GM18873 (cell line): ENCODE measurements around the gene RPS27A.
A peak's percentile ranks its signal among the peaks of the same experiment; 100 is the strongest.
"Not testable (repeated sequence)": the region's sequence is repeated elsewhere in the genome, so short reads cannot be mapped to it uniquely, and the experiment has no call there.

Experiments
- ATAC-seq: cut with Tn5 transposase; IDR thresholded peaks from one replicate; pipeline ENCODE4 v1.9.1; 2021; ENCODE audit warnings: mild to moderate bottlenecking, moderate library complexity, moderate number of reproducible peaks; ENCODE audit not compliant: unreplicated experiment, low FRiP score

The RPS27A gene

DNA sequence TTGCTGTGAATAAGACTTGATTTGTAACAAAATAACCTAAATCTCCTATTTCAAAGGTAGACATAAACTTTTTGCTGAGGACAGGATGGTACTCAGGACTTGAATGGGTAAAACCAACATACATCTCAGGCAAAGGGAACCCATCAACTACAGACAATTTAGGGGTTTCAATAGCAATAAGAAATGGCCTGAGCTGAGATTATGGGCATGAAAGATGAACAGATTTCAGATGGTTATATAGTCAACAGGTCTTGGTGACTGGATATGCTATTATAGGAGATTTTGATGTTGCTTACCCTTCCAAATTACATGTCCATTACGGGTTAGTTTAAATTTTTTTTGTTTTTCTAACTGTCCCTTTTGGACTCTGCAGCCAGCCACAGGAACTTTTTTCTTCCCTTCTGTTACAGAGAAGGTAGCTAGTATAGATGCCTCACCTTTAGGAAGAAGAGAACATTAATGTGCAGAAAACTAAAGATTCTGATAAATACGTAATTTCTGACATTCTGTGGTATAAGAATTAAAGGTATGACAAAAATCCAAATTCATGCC, 4.6 kb downstream of the RPS27A start:
- no peak for ATAC-seq

DNA sequence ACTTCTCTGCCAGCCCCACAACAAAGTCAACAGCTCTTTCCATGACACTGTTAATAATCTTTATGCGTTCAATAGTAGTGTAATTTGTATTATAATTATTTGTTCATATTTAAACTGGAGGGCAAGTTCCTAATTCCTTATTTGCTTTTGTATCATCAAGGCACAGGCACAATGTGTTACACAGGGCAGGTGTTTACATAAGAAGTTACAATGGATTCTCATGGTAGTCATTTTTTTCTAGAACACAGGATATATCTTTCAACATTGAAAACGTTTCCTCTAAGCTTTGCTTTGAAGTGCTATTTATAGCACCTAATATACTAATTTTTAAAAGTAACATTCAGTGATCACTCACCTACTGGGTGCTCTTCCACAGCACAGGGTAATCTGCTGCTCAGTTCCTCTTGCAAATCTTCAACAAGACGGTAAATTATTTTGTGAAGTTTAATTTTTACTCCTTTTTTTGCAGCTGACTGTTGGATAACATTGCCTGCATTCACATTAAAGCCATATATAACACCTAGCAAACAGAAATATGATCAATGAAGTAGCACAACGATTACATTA, 7.3 kb downstream of the RPS27A start:
- no peak for ATAC-seq

DNA sequence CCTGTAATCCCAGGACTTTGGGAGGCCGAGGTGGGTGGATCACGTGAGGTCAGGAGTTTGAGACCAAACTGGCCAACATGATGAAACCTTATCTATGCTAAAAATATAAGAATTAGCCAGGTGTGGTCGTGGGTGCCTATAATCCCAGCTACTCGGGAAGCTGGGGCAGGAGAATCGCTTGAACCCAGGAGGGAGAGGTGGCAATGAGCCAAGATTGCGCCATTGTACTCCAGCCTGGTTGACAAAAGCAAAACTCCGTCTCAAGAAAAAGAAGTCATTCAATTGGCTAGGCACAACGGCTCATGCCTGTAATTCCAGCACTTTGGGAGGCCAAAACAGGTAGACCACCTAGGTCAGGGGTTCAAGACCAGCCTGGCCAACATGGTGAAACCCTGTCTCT, 9.1 kb downstream of the RPS27A start:
- not testable (repeated sequence) for ATAC-seq

DNA sequence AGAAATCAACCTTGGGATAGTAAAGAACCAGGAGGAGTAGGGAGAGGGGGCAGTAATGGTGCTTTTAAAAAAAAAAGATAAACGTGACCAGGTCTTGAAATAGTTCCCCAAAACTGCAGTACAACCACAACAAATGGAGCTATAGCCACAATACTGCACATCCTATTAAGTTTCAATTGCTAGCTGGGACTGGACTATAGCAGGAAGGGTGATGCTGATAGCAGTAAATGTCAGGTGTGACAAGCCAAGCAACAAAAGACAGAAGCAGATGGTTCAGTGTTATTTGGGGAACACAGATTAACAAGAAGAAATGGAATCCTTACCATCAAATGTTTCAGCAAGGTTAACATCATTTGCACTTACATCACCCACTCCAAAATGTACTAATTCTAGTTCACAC, 10.1 kb downstream of the RPS27A start:
- no peak for ATAC-seq

DNA sequence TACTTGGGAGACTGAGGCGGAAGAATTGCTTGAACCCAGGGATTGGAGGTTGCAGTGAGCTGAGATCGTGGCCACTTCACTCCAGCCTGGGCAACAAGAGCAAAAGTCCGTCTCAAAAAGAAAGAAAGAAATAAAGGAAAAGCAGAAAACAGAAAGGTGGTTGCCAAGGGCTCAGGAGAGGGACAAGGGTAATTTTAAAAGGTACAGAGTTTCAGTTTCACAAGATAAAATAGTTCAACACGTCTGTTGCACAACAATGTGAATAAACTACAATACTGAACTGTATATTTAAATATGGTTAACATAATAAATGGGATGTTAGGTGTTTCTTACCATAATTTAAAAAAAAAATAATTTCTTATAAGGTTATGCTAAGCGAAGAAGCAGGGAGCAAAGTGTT, 12.9 kb downstream of the RPS27A start:
- ATAC-seq = no peak

DNA sequence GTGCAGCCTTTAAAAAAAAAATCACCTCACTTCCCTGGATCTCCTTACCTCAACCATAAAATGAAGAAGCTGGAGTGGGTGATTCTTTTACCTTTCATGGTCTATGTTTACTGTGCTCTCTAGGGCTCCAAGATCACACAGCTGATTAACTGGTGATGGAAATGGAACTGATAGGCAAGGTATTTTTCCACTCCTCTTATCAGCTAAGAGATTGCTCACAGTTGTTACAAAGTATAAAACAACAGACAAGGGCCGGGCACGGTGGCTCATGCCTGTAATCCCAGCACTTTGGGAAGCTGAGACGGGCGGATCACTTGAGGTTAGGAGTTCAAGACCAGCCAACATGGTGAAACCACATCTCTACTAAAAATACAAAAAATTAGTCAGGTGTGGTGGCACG, 14.5 kb downstream of the RPS27A start:
- ATAC-seq = no peak

DNA sequence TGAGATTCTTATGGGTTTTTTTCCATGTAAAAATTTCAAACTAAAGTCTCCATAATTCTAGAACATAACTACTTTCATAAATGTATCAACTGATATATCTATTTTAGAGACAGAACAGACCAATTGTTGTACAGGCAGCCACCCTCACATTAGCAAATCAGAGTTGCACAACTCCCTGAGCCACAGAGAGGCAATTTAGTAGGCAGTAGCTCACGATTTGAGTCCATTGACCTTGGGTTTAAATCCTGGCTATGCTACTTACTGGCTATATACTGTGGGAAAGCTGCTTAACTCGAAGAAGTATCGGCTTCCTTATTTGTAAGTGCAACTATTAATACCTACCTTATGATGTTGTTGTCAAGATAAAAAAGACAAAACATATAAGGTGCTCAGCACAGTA, 20.3 kb downstream of the RPS27A start:
- no peak for ATAC-seq

DNA sequence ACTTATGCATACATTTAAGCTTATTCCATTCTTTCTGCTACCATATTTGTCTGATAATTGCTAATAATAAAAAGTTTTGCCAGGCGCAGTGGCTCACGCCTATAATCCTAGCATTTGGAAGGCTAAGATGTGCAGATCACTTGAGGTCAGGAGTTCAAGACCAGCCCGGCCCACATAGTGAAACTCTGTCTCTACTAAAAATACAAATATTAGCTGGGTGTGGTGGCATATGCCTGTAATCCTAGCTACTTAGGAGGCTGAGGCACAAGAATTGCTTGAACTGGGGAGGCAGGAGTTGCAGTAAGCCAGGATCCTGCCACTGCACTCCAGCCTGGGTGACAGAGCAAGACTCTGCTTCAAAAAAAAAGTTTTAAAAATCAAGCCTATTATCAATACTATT, 27.1 kb downstream of the RPS27A start:
- not testable (repeated sequence) for ATAC-seq

DNA sequence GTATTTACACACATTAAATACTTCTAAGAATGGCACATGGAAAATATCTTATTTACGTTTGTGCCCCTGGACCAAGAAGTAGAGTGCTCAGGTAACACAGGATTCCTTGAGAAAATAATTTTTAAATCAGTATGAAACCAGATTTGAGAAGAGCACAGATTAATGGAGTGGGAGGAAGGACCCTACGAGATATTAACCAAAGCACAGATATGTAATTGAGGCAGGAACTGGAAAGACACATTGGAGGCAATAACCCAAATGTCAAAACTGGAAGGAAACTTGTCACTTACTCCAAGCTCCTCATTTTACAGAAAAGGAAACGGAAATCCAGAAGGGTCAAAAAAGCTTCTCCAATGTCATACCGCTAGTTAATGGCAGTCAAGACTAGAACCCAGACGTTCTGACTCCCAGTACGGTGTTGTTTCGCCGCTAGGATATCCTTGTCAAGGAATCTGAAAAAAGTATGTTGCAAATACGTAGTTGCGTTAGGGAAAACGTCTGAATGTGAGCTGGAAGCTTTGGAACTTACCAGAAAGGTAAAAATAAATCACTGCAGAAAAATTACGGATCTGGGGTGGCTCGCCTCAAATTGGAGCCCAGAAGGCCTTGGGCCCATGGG, 35.9 kb downstream of the RPS27A start:
- no peak for ATAC-seq

DNA sequence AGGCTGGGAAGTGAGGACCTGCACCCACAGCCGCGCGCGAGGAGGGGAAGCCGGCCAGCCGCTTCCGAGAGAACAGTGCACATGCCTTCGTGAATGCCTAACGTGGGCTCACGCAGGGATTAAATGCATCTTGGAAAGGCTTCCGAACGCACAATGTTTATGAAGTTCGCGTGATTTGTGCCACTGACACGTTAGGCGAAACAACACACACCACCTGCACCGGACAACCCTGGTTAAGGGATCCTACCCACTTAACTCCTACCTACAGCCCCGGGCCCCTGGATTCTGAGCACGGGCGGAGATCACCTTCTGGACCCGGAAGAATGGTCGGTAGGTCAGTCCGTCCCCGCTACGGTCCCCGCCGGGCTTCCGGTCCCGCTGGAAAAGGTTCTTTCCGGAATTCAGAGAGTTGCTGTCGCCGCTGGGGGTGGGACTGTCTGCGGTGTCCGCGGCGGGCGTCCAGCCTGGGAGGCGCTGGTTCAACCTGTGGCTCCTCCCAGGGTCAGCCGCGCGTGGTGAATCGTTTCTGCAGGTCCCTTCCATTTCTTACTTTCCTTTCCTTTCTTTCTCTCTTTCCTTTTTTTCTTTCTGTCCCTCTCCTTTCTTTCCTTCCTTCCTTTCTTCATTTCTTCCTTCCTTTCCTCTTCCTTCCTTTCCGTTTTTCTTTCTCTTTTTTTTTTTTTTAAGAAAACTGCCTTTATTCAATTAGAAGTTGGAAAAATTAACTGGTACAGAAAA, 36.6 kb downstream of the RPS27A start, which contains the start of gene MTIF2:
Gene MTIF2, minus strand, starts transcription at position 325 of the 738 bp plus-strand sequence. CDS start 5,373 bp downstream, outside the sequence.
- peak; percentile 94 for ATAC-seq

DNA sequence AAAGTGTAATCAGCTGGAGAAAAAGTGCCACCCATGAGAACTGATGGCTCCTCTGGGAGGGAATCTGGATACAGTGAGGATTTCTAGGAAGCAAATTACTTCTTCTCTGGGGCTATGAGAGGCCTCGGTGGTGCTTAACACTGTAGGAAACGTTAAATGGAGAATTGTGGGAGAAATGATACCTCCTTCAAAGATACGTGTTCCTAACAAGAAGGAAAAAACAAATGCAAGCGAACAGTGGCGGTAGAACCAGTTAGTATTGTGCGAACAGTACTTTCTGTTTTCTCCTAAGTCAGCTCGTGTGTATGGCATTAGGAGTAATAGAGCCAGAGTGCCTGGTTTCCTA, 37.1 kb downstream of the RPS27A start:
- ATAC-seq = no peak

DNA sequence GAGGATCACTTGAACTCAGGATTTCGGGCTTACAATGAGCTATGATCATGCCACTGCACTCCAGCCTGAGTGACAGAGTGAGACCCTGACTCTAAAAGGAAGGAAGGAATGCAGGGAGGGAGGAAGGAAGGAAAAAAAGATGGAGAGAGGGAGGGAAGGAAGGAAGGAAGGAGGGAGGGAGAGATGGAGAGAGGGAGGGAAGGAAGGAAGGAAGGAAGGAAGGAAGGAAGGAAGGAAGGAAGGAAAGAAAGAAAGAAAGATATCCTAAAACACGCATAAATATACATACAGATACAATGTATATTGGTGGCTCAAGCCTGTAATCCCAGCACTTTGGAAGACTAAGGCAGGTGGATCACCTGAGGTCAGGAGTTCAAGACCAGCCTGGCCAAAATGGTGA, 41.9 kb downstream of the RPS27A start:
- ATAC-seq = not testable (repeated sequence)

DNA sequence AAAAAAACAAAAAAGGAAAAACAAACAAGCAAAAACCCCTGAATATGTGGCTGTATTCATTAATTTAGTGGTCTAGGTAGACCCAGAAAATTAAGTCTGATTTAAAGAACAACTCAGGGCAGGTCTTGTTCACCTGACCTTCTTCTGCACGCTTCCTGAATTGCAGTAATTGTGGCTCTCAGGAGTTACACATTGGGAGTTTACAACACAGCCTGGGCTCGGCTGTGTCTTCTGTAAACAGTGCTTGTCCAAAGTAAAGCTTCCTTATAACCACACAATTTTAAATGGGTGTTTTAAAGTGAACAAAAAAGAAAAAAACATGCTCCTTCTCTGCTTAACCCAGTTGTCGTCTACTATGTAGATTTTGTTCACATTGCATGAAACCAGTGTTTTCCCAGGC, 44.8 kb downstream of the RPS27A start:
- no peak for ATAC-seq

DNA sequence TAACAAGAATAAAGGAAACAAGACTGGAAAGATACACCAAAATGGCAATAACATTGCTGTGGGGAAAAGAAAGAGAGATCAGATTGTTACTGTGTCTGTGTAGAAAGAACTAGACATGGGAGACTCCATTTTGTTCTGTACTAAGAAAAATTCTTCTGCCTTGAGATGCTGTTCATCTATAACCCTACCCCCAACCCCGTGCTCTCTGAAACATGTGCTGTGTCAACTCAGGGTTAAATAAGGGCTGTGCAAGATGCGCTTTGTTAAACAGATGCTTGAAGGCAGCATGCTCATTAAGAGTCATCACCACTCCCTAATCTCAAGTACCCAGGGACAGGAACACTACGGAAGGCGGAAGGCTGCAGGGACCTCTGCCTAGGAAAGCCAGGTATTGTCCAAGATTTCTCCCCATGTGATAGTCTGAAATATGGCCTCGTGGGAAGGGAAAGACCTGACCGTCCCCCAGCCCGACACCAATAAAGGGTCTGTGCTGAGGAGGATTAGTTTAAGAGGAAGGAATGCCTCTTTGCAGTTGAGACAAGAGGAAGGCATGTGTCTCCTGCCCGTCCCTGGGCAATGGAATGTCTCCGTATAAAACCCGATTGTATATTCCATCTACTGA, 46.8 kb downstream of the RPS27A start:
- not testable (repeated sequence) for ATAC-seq

DNA sequence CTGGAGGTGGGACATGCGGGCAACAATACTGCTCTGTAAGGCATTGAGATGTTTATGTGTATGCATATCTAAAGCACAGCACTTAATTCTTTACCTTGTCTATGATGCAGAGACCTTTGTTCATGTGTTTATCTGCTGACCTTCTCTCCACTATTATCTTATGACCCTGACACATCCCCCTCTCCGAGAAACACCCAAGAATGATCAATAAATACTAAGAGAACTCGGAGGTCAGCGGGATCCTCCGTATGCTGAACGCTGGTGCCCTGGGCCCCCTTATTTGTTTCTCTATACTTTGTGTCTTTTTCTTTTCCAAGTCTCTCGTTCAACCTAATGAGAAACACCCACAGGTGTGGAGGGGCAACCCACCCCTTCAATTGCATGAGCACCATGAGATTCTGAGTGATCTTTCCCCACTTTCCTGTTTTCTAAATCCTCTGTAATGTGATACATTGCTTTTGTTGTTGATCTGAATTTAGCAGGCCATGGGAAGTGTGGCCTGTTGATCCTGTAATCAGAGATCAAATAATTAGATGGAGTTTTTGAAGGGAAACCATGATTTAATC, 47.5 kb downstream of the RPS27A start:
- not testable (repeated sequence) for ATAC-seq

DNA sequence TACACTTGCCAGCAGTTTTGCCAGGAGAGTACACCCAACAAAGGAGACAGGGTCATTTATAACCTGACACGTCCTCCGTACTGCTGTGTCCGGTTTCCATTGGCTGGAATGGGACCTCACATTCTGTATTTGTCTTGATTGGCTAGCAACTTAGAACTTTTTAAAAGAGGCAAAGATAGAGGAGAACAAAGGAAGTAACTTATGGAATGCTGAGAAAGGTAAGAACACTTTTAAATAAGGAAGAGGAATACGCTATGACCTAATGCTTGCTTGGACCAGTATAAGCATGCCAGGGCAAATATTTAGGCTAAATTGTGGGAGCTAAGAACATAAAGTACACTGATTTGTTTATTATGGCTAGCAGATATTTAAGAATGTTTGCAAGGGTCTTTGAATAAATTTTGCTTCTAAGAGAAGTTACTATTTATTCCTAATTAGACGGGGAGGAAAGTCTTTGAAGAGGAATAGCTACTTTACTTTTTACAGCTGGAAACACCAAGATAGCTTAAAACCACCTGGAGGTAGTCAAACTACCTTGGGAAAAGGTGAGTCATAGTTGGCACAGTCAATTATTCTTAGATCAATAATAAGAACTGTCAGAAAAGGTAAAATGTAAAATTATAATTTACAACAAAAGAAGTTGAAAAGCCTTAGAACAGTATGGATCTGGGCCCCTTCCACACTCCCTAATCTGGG, 48.5 kb downstream of the RPS27A start:
- ATAC-seq = not testable (repeated sequence)

DNA sequence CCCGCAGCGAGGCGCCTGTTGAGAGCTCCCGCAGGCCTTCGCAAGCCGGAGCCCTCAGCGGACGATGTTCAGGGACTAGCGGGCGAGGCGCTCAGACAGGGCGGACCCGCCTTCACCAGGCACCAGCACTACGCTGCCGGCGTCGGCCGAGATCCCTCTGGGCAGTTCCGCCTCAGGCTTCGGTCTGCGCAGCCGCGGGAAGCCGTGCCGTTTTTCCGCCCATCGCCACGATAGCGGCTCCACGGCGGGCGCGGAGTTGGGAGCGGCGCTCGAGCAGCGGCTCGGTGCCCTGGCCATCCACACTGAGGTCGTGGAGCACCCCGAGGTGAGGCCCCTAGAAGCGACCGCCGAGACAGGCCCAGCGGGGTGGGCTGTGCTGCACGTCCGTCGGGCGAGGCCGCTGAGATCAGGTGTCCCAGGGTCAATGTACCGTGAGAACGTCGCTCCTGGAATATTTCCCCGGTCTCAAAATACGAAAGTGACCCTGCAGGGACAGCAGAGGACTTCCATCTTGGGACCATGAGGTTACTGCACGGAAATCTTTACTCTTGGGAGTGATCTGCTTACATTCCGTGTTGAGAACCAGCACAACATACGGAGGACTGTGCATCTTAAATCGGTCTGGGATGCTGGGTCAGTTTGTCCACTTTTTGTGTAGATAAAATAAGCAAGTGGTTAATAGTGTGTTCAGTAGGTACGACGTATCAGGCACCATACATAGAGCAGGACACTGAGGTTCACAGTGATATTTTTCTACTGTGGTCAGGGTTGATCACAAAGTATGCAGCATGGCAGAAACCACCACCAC, 49.8 kb downstream of the RPS27A start:
- ATAC-seq = peak; percentile 97

DNA sequence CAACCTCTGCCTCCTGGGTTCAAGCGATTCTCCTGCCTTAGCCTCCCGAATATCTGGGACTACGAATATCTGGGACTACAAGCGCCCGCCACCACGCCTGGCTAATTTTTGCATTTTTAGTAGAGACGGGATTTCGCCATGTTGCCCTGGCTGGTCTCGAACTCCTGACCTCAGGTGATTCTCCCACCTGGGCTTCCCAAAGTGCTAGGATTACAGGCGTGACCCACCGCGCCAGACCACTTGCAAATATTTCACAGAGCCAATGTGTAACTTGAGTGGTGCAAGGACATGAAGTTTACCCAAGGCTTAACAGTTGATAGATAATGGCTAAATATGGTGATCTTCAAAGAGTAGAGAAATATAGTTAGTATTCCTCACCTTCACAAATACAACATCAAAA, 50.6 kb downstream of the RPS27A start:
- ATAC-seq = no peak
